Nephron progenitor cell (in vitro differentiated cells): ENCODE data around the gene CCDC170.

ENCODE experiments used
- DNase-seq: peaks from one replicate; pipeline ENCODE4 v3.0.0; 2021
- H3K27ac Mint-ChIP-seq: 2 replicates; pipeline ENCODE4 v1.8.0; 2021; ENCODE audit warnings: mild to moderate bottlenecking, moderate library complexity, mixed read lengths
- H3K27me3 Mint-ChIP-seq: 2 replicates; pipeline ENCODE4 v1.8.0; 2021; ENCODE audit warnings: mild to moderate bottlenecking, low read depth, mixed read lengths; ENCODE audit not compliant: poor library complexity
- H3K36me3 Mint-ChIP-seq: 2 replicates; pipeline ENCODE4 v1.8.0; 2021; ENCODE audit warnings: low read depth, mixed read lengths
- H3K4me1 Mint-ChIP-seq: 2 replicates; pipeline ENCODE4 v1.8.0; 2021; ENCODE audit warnings: mixed read lengths
- H3K4me3 Mint-ChIP-seq: 2 replicates; pipeline ENCODE4 v1.8.0; 2021; ENCODE audit warnings: mild to moderate bottlenecking, moderate library complexity, mixed read lengths
- H3K9me3 Mint-ChIP-seq: 2 replicates; pipeline ENCODE4 v1.8.0; 2021; ENCODE audit warnings: mild to moderate bottlenecking, moderate library complexity, mixed read lengths
- TF ChIP-seq, protein P1 (sequence below): fragments of 200-600 bp; sonication (generic); IDR thresholded peaks from 2 replicates; pipeline ENCODE4 v1.5.0; 2021; ENCODE audit warnings: antibody characterized with exemption

Gene CCDC170

DNA sequence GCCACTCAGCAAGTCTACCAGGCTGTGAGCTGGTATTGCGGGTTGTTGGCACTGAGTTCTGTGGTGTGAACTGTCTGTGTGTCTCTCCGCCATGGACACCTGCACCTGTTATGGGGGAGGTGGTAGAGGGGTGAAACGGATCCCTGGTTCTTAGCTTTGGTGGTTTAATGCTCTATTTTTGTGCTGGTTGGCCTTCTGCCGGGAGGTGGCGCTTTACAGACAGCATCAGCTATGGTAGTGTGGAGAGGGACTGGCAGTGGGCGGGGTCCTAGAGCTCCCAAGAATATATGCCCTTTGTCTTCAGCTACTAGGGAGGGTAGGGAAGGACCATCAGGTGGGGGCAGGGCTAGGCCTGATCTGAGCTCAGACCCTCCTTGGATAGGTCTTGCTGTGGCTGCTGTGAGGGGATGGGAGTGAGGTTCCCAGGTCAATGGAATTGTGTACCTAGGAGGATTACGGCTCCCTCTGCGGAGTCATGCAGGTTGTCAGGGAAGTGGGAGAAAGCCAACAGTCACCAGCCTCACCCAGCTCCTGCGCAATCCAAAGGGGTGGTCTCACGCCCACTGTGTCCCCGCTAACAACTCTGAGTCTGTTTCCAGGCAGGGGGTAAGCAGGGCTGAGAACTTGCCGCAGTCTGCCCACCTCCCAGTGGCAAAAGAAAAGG lies 154.3 kb downstream of the CCDC170 start:
- Mint-ChIP-seq H3K4me1 (no peaks in the 10 kb centered on the region), H3K36me3 (no peaks in the 10 kb centered on the region), H3K27ac (no peak overlapping the region), H3K9me3 (no peaks in the 10 kb centered on the region), H3K27me3 (peaks cover 6% of the 10 kb centered on the region), H3K4me3 (no peak overlapping the region)
- TF ChIP-seq, protein P1, sequence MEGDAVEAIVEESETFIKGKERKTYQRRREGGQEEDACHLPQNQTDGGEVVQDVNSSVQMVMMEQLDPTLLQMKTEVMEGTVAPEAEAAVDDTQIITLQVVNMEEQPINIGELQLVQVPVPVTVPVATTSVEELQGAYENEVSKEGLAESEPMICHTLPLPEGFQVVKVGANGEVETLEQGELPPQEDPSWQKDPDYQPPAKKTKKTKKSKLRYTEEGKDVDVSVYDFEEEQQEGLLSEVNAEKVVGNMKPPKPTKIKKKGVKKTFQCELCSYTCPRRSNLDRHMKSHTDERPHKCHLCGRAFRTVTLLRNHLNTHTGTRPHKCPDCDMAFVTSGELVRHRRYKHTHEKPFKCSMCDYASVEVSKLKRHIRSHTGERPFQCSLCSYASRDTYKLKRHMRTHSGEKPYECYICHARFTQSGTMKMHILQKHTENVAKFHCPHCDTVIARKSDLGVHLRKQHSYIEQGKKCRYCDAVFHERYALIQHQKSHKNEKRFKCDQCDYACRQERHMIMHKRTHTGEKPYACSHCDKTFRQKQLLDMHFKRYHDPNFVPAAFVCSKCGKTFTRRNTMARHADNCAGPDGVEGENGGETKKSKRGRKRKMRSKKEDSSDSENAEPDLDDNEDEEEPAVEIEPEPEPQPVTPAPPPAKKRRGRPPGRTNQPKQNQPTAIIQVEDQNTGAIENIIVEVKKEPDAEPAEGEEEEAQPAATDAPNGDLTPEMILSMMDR: peak; percentile 33
- peak; percentile 56 for DNase-seq

DNA sequence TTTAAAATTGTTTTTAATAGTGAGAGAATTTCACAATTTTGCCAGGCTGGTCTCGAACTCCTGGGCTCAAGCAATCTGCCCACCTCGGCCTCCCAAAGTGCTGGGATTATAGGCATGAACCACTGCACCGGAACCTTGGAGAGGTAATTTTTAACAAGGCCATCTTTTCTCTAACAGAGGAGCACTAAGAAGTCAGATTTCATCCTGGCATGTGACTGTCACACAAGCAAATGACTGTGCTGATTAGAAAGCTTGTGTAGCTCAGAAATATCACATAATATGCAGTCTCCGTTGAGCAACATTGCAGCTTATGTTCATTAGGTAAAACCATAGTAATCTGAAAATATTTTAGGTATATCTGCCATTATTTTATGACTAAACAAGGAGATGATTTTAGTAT lies 156.0 kb downstream of the CCDC170 start:
- Mint-ChIP-seq H3K4me1 (no peaks in the 10 kb centered on the region), H3K36me3 (no peaks in the 10 kb centered on the region), H3K27me3 (peaks cover 6% of the 10 kb centered on the region), H3K27ac (no peak overlapping the region), H3K4me3 (no peak overlapping the region), H3K9me3 (peaks cover 7% of the 10 kb centered on the region)
- TF ChIP-seq, protein P1: no peak
- no peak for DNase-seq

DNA sequence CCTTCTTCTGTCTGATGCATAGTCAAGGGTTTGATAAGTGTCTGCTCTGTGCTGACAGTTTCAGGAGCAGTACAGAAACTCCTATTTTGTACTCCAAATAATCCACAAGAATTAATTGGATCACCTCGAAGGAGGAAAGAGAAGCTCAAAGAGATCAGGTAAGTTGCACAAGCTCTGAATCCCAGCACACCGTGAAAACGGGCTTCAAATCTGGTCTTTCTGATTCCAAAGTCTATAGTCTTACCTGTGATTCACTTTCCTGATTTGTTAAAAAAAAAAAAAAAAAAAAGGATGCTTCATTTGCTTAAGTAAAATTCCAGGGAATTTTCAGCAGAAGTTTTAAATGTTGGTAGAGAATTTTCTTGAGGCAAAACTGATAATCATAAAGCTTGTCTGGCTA lies 157.8 kb downstream of the CCDC170 start:
- TF ChIP-seq, protein P1: no peak
- H3K27ac Mint-ChIP-seq: no peak overlapping the region

DNA sequence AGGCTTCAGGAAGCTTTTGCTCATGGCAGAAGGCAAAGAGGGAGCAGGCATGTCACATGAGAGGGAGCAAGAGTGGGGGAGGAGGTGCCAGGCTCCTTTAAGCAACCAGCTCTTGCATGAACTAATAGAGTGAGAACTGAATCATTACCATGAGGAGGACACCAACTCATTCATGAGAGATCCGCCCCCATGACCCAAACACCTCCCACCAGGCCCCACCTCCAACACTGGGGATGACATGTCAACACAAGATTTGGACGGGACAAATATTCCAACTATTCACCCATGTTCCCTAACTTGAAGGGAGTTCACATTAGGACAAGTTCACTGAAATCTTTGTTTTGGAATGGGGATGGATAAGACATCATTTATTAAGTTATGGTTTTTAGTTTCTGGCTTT lies 158.5 kb downstream of the CCDC170 start:
- no peak for DNase-seq
- H3K4me3 Mint-ChIP-seq: no peak overlapping the region
- TF ChIP-seq, protein P1: no peak
- H3K4me1 Mint-ChIP-seq: no peaks in the 10 kb centered on the region
- no peak overlapping the region for H3K27ac Mint-ChIP-seq
- peaks cover 15% of the 10 kb centered on the region for H3K9me3 Mint-ChIP-seq
- peaks cover 2% of the 10 kb centered on the region for H3K27me3 Mint-ChIP-seq
- no peaks in the 10 kb centered on the region for H3K36me3 Mint-ChIP-seq

More for the DNA sequence above, 157.8 kb downstream of the CCDC170 start:
- Mint-ChIP-seq H3K4me1 (no peaks in the 10 kb centered on the region), H3K4me3 (no peak overlapping the region), H3K9me3 (peaks cover 15% of the 10 kb centered on the region), H3K36me3 (no peaks in the 10 kb centered on the region), H3K27me3 (peaks cover 3% of the 10 kb centered on the region)
- DNase-seq: no peak

DNA sequence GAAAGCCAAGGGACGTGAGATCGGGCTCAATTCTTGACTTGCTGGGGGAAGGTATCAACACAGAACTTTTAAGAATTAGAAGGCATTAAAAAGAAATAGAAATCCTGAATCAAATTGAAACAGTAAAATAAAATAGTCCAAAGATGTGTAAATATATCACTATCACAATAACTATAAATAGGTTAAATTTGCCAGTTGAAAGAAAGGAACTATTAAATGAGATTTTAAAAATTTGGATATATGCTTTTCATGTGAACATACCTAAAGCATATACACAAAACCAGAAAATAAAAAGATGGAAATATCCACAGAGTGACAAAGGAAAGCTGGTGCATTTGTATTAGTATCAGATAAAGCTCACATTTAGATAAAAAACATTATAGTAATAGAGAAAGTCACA lies 161.3 kb downstream of the CCDC170 start:
- Mint-ChIP-seq H3K36me3 (no peaks in the 10 kb centered on the region), H3K4me1 (no peaks in the 10 kb centered on the region), H3K9me3 (peaks cover 15% of the 10 kb centered on the region), H3K27me3 (no peaks in the 10 kb centered on the region), H3K4me3 (no peak overlapping the region), H3K27ac (no peak overlapping the region)
- TF ChIP-seq, protein P1: no peak
- no peak for DNase-seq

DNA sequence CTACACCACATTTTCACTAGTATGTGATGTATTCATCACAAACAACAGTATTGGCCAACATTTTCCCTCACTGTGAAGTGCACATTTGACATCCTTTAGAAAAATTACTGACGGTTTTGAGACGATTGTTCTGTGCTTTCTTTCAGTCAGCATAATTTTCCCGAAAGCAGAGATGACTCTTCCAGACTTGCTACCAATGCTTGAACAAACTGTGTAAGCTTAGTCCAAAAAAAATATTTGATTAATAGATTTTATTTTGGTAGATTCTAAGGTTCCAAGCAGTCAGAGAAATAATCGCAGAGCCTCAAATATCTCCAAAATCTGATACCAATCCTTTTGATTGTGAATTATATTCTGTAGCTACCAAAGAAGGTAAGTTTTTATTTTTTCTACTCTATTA lies 162.6 kb downstream of the CCDC170 start:
- no peak for DNase-seq
- peaks cover 15% of the 10 kb centered on the region for H3K9me3 Mint-ChIP-seq
- no peaks in the 10 kb centered on the region for H3K4me1 Mint-ChIP-seq
- H3K27ac Mint-ChIP-seq: no peak overlapping the region
- no peak overlapping the region for H3K4me3 Mint-ChIP-seq
- H3K27me3 Mint-ChIP-seq: no peaks in the 10 kb centered on the region
- H3K36me3 Mint-ChIP-seq: no peaks in the 10 kb centered on the region
- TF ChIP-seq, protein P1: no peak
